HG03520 (cell line): Measurements from ENCODE around the gene OPRL1.
"Not testable (repeated sequence)": the region's sequence is repeated elsewhere in the genome, so short reads cannot be mapped to it uniquely, and the experiment has no call there.

ENCODE experiments used
- ATAC-seq: cut with Tn5 transposase; IDR thresholded peaks from one replicate; pipeline ENCODE4 v1.9.1; 2021; ENCODE audit warnings: mild to moderate bottlenecking, moderate library complexity; ENCODE audit not compliant: unreplicated experiment

OPRL1 gene

GRCh38 chr20:64083378-64083803 lies 3.5 kb downstream of the OPRL1 start:
- no peak for ATAC-seq

GRCh38 chr20:64083804-64084684 lies 4.2 kb downstream of the OPRL1 start, which contains the start of gene LKAAEAR1:
LKAAEAR1 (minus strand) TSS chr20:64084398; CDS start chr20:64084219, 179 bp downstream.
- ATAC-seq: no peak

GRCh38 chr20:64084685-64085152 lies 4.8 kb downstream of the OPRL1 start:
- no peak for ATAC-seq

GRCh38 chr20:64086801-64087200 lies 6.9 kb downstream of the OPRL1 start:
- no peak for ATAC-seq

- ATAC-seq: not testable (repeated sequence)
Measured at GRCh38 chr20:64087226-64087825, 7.4 kb downstream of the OPRL1 start.

- not testable (repeated sequence) for ATAC-seq
Measured at GRCh38 chr20:64088586-64088985, 8.7 kb downstream of the OPRL1 start.

GRCh38 chr20:64090165-64090564 lies 10.3 kb downstream of the OPRL1 start:
- ATAC-seq: no peak

GRCh38 chr20:64091340-64091739 lies 11.5 kb downstream of the OPRL1 start:
- ATAC-seq: no peak

- ATAC-seq: no peak
Measured at GRCh38 chr20:64091770-64092169, 11.9 kb downstream of the OPRL1 start.

GRCh38 chr20:64092258-64093012 lies 12.6 kb downstream of the OPRL1 start:
- ATAC-seq: no peak

- ATAC-seq: no peak
Measured at GRCh38 chr20:64093013-64093503, 13.2 kb downstream of the OPRL1 start.

GRCh38 chr20:64095455-64095854 lies 15.6 kb downstream of the OPRL1 start:
- ATAC-seq: no peak

GRCh38 chr20:64095927-64096326 lies 16.0 kb downstream of the OPRL1 start:
- no peak for ATAC-seq

GRCh38 chr20:64096535-64096934 lies 16.7 kb downstream of the OPRL1 start:
- no peak for ATAC-seq

- ATAC-seq: no peak
Measured at GRCh38 chr20:64098471-64099013, 18.7 kb downstream of the OPRL1 start.

- no peak for ATAC-seq
Measured at GRCh38 chr20:64099086-64099786, 19.4 kb downstream of the OPRL1 start.

- ATAC-seq: no peak
Measured at GRCh38 chr20:64099880-64100565, 20.1 kb downstream of the OPRL1 start.

GRCh38 chr20:64100566-64100888 lies 20.6 kb downstream of the OPRL1 start:
- no peak for ATAC-seq

- ATAC-seq: no peak
Measured at GRCh38 chr20:64100946-64101688, 21.2 kb downstream of the OPRL1 start.
